ENCODE results near the gene MAPRE3. TPM values are rescaled to one million over a fixed set of nuclear protein-coding genes. Genes with fewer than 3 reads are reported as not detected.

The MAPRE3 gene
- total RNA-seq, 2 experiments from 2014 or later = 2.9 to 3.8 TPM

DNA sequence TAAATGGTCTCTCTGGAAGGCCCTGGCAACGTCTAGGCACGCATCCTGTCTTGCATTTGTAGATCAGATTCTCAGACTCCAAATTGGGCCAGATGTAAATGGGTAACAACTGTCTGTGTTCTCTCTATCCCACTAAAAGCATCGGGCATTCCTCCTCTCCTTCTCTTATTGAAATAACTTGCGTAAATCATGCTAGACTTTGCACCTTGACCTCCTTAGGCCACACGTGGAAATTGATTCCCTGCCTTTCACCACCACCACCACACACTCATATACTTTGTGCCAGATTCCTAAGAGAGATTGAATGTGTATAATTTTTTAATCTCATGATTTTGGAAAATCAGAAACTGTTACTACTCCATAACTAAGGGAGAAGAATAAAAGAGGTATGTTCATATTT is 21.3 kb downstream of the MAPRE3 start:
- no peaks in the 10 kb centered on the region for H3K36me3 Mint-ChIP-seq (ENCODE audit: low read depth)
- CTCF ChIA-PET = interaction anchor here (0.6 kb wide), 1 partner anchor 94 kb away, joined by 6 read pairs; no protein-coding TSS in a partner anchor
- H3K27ac Mint-ChIP-seq = no peak overlapping the region
- no peak for DNase-seq
- no peaks in the 10 kb centered on the region for H3K4me1 Mint-ChIP-seq (ENCODE audit: low read depth)
- no peaks in the 10 kb centered on the region for H3K9me3 Mint-ChIP-seq
- H3K27me3 Mint-ChIP-seq (ENCODE audit: low read depth) = no peaks in the 10 kb centered on the region
- H3K4me3 Mint-ChIP-seq = no peak overlapping the region
- intact Hi-C loops (cut with micrococcal nuclease) = no loop called here

DNA sequence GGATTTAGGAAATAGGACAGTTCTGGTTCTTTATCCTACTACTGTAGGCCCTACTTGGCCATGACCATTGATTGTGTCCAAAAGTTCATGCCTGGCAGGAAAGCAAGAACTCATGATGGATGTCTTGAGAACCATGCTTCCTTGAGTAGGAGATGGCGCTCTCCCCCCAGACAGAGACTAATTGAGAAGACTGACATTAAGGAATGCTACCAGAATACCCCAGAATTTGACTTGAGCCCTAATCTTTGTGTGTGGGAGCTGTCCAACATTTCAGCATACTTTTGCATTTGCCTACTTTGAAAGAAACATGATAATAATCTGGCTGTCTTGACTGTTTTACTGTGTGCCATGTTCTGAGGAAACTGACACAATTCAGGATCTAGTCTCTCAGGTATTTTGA is 23.3 kb downstream of the MAPRE3 start:
- CTCF ChIA-PET = interaction anchor here (1.3 to 2.8 kb wide), 4 partner anchors 23 to 148 kb away, joined by 4 to 14 read pairs (median 6); no protein-coding TSS in a partner anchor
- no peaks in the 10 kb centered on the region for H3K36me3 Mint-ChIP-seq (ENCODE audit: low read depth)
- no peak overlapping the region for H3K4me3 Mint-ChIP-seq
- H3K4me1 Mint-ChIP-seq (ENCODE audit: low read depth) = no peaks in the 10 kb centered on the region
- H3K9me3 Mint-ChIP-seq = no peaks in the 10 kb centered on the region
- H3K27me3 Mint-ChIP-seq (ENCODE audit: low read depth) = no peaks in the 10 kb centered on the region
- intact Hi-C loops (cut with micrococcal nuclease) = no loop called here
- DNase-seq = no peak
- H3K27ac Mint-ChIP-seq = no peak overlapping the region

DNA sequence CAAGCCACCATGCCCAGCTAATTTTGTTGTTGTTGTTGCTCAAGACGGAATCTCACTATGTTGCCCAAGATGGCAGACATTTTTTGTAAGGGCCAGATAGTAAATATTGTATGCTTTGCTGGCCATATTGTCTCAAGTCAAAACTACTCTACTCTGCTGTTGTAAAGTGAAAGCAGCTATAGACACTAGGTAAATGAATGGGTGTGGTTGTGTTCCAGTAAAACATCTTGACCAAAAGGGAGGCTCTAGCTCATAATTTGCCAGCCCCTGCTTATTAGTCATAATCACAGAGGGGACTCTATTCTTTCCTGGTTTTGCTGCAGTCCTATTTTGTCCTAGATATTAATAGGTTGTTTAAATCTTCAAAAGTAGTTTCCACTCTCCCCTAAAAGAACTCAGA is 24.5 kb downstream of the MAPRE3 start:
- no peak for DNase-seq
- Mint-ChIP-seq H3K4me3 (no peak overlapping the region), H3K27ac (no peak overlapping the region), H3K4me1 (ENCODE audit: low read depth) (no peaks in the 10 kb centered on the region), H3K27me3 (ENCODE audit: low read depth) (no peaks in the 10 kb centered on the region), H3K36me3 (ENCODE audit: low read depth) (no peaks in the 10 kb centered on the region), H3K9me3 (no peaks in the 10 kb centered on the region)
- intact Hi-C loops (cut with micrococcal nuclease) = no loop called here
- CTCF ChIA-PET = interaction anchor here (0.6 to 2.8 kb wide), 4 partner anchors 21 to 605 kb away, joined by 3 to 14 read pairs (median 5); no protein-coding TSS in a partner anchor

DNA sequence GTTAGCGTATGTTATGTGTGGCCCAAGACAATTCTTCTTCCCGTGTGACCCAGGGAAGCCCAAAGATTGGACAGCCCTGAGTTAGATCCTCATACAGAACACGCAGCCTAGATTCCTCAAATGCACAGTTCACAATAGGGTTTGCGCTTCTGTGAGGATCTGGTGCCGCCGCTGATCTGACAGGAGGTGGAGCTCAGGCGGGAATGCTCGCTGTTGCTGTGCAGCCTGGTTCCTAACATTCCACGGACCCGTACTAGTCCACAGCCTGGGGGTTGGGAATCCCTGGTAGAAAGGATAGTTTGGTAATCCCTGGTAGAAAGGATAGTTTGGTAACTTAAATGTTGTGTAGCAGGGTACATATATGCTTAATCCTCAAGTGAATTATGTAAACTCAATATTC is 27.0 kb downstream of the MAPRE3 start:
- Mint-ChIP-seq H3K9me3 (no peaks in the 10 kb centered on the region), H3K36me3 (ENCODE audit: low read depth) (no peaks in the 10 kb centered on the region), H3K27me3 (ENCODE audit: low read depth) (no peaks in the 10 kb centered on the region), H3K4me1 (ENCODE audit: low read depth) (no peaks in the 10 kb centered on the region), H3K4me3 (no peak overlapping the region), H3K27ac (no peak overlapping the region)
- no peak for DNase-seq
- CTCF ChIA-PET = interaction anchor here (0.6 kb wide), 1 partner anchor 17 kb away, joined by 3 read pairs; no protein-coding TSS in a partner anchor
- intact Hi-C loops (cut with micrococcal nuclease) = no loop called here

DNA sequence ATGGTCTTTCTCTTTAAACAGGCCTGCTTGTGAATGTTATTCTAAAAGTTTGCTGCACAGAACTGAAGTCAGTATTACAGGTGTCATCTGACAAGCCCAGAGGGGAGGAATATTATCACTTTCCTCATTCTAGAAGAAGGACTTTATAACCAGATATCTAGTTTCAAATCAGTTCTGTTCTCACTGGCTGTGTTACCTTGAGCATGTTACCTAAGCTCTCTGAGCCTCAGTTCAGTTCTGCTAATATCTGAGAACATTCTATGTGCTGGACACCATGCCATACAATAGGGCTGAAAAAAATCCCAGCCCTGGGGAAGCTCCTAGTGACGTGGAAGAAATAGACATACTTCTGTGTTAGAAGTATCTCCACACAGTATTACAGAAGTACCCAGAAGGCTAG is 27.9 kb downstream of the MAPRE3 start:
- no peaks in the 10 kb centered on the region for H3K9me3 Mint-ChIP-seq
- H3K4me3 Mint-ChIP-seq = no peak overlapping the region
- no peaks in the 10 kb centered on the region for H3K27me3 Mint-ChIP-seq (ENCODE audit: low read depth)
- intact Hi-C loops (cut with micrococcal nuclease) = no loop called here
- no peaks in the 10 kb centered on the region for H3K4me1 Mint-ChIP-seq (ENCODE audit: low read depth)
- no peak for DNase-seq
- CTCF ChIA-PET = no interaction called here
- H3K36me3 Mint-ChIP-seq (ENCODE audit: low read depth) = no peaks in the 10 kb centered on the region
- H3K27ac Mint-ChIP-seq = no peak overlapping the region

DNA sequence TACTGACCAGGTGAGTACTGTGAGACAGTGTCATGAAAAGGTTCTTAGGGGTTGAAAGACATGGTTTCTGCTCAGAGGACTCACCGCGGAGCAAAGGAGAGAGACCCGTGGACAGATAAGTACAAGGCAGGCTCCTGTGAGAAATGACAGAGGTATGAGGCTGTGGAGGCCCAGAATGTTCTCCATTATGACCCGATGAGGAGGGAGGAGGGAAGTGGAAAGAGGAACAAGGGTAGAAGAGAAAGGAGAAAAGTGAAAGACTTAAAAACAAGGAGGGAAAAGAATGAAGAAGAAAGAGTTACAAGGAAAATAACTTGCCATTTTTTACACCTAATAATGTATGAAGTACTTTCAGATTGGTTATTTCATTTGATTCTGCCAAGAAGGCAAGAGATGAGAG is 29.8 kb downstream of the MAPRE3 start:
- Mint-ChIP-seq H3K27me3 (ENCODE audit: low read depth) (no peaks in the 10 kb centered on the region), H3K27ac (no peak overlapping the region), H3K36me3 (ENCODE audit: low read depth) (no peaks in the 10 kb centered on the region), H3K4me3 (no peak overlapping the region), H3K4me1 (ENCODE audit: low read depth) (no peaks in the 10 kb centered on the region), H3K9me3 (no peaks in the 10 kb centered on the region)
- CTCF ChIA-PET = no interaction called here
- no peak for DNase-seq
- intact Hi-C loops (cut with micrococcal nuclease) = no loop called here

DNA sequence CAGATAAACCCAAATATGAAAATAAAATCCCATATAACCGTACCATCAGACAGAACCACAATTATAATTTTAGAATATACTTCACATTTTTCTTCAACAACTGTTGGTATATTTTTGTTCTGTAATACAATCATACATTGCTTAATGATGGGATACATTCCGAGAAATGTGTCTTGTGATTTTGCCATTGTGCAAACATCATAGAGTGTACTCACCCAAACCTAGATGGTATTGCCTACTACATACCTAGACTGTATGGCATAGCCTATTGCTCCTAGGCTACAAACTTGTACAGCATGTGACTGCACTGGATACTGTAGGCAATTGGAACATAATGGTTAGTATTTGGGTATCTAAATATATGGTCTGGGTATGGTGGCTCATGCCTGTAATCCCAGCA is 30.6 kb downstream of the MAPRE3 start:
- Mint-ChIP-seq H3K4me1 (ENCODE audit: low read depth) (no peaks in the 10 kb centered on the region), H3K4me3 (no peak overlapping the region), H3K27me3 (ENCODE audit: low read depth) (no peaks in the 10 kb centered on the region), H3K9me3 (no peaks in the 10 kb centered on the region), H3K36me3 (ENCODE audit: low read depth) (no peaks in the 10 kb centered on the region), H3K27ac (no peak overlapping the region)
- CTCF ChIA-PET = no interaction called here
- intact Hi-C loops (cut with micrococcal nuclease) = no loop called here
- no peak for DNase-seq

DNA sequence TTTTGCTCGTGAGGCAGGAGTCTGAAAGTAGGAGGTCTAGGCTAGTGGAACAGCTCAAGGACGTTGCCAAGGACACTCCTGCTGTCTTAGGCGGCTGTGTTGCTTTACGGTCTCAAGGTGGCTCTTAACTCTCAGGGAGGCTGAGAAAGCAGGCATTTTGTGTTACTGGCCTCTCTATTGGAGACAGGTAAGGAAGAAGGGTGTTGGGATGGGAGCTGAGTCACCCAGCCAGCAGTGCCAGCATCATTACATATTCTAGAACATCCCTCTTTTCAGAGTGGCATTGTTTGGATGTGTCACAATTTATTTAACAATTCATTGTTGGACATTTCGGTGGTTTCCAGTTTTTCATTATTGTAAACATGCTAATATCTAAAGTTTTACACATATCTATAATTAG is 31.5 kb downstream of the MAPRE3 start:
- Mint-ChIP-seq H3K9me3 (no peaks in the 10 kb centered on the region), H3K4me3 (no peak overlapping the region), H3K27ac (no peak overlapping the region), H3K4me1 (ENCODE audit: low read depth) (no peaks in the 10 kb centered on the region), H3K27me3 (ENCODE audit: low read depth) (no peaks in the 10 kb centered on the region), H3K36me3 (ENCODE audit: low read depth) (no peaks in the 10 kb centered on the region)
- no peak for DNase-seq
- CTCF ChIA-PET = no interaction called here
- intact Hi-C loops (cut with micrococcal nuclease) = no loop called here

DNA sequence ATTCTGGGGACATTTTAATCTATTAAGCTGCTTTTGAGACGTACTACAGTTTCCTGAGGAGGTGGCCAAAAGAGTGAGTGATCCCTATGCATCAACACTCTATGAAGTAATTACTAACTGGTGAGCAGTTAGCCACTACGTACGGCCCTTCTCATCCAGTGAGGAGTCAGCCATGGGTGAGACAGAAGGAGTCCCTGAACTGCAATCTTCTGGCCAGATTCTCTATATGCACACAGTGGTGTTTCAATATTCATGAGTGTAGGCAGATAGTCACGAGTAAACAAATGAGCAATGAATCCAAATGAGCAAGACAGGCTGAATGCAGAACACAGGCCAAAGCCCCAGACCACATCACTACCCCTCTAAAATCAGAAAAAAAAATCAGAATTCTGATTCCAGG is 32.6 kb downstream of the MAPRE3 start:
- CTCF ChIA-PET = interaction anchor here (0.6 to 1.5 kb wide), 3 partner anchors 157 to 276 kb away, joined by 3 to 4 read pairs (median 3); no protein-coding TSS in a partner anchor
- H3K9me3 Mint-ChIP-seq = no peaks in the 10 kb centered on the region
- no peaks in the 10 kb centered on the region for H3K27me3 Mint-ChIP-seq (ENCODE audit: low read depth)
- H3K36me3 Mint-ChIP-seq (ENCODE audit: low read depth) = no peaks in the 10 kb centered on the region
- no peak overlapping the region for H3K4me3 Mint-ChIP-seq
- DNase-seq = no peak
- intact Hi-C loops (cut with micrococcal nuclease) = no loop called here
- H3K4me1 Mint-ChIP-seq (ENCODE audit: low read depth) = no peaks in the 10 kb centered on the region
- H3K27ac Mint-ChIP-seq = no peak overlapping the region

DNA sequence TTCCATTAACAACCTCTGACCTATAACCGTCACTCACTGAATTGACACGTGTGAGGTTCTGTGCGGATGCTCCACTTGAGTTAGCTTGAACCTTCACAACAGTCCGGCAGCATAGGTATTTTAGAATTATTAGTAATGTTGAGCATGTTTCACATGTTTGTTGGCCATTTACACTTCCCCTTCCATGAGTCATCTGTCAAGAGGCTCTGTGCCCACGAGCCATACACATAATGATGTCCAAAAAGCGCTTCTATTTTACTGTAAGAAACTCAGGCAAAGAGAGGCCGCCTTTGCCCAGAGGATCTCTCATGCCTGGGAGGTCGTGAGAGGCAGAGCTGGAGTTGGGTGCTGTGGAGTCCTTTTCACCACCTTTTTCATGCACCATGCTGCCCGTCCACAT is 33.4 kb downstream of the MAPRE3 start:
- H3K4me3 Mint-ChIP-seq = no peak overlapping the region
- no peaks in the 10 kb centered on the region for H3K4me1 Mint-ChIP-seq (ENCODE audit: low read depth)
- H3K27me3 Mint-ChIP-seq (ENCODE audit: low read depth) = no peaks in the 10 kb centered on the region
- intact Hi-C loops (cut with micrococcal nuclease) = no loop called here
- H3K36me3 Mint-ChIP-seq (ENCODE audit: low read depth) = no peaks in the 10 kb centered on the region
- no peak for DNase-seq
- CTCF ChIA-PET = interaction anchor here (1.5 to 2.1 kb wide), 2 partner anchors 13 to 158 kb away, joined by 3 to 8 read pairs; no protein-coding TSS in a partner anchor
- H3K9me3 Mint-ChIP-seq = no peaks in the 10 kb centered on the region
- no peak overlapping the region for H3K27ac Mint-ChIP-seq

DNA sequence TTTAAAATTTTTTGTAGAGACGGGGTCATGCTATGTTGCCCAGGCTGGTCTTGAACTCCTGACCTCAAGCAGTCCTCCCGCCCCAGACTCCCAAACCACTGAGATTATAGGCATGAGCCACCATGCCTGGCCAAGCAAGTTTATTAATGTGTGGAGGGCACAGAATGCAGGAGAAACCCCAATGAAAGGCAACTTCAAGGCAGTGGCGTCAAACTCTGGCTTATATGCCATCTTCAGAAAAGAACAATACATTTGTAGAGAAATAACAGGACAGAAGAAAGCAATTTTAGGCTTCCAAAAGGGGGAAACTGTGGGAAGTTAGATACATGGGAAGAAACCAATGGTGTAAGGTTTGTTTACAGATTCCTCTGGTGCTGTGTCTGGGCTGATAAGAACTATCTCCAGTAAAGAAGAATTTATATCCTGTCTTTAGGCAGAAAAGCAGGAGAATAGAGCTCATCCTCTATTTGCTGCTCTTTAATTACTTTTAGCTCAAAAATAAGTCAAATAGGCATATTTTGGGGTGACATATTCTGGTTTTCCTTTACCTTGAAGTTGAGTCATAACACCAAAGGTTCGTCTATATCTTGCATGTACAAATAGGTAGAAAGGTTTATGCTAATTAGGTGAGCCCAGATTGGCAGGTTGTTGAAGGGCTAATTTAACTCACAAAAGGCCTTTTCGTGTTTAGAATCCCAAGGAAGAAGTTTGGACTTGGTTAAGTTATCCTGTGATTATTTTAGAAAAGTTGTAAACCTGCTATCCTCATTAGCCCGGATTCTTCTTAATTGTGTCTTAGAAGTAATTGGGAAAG is 36.4 kb downstream of the MAPRE3 start:
- intact Hi-C loops (cut with micrococcal nuclease) = no loop called here
- Mint-ChIP-seq H3K27me3 (ENCODE audit: low read depth) (no peaks in the 10 kb centered on the region), H3K4me3 (no peak overlapping the region), H3K27ac (no peak overlapping the region), H3K36me3 (ENCODE audit: low read depth) (no peaks in the 10 kb centered on the region), H3K9me3 (no peaks in the 10 kb centered on the region), H3K4me1 (ENCODE audit: low read depth) (peaks cover 2% of the 10 kb centered on the region)
- CTCF ChIA-PET = interaction anchor here (1.1 to 3.4 kb wide), 2 partner anchors 10 to 47 kb away, joined by 4 to 13 read pairs; no protein-coding TSS in a partner anchor
- no peak for DNase-seq

DNA sequence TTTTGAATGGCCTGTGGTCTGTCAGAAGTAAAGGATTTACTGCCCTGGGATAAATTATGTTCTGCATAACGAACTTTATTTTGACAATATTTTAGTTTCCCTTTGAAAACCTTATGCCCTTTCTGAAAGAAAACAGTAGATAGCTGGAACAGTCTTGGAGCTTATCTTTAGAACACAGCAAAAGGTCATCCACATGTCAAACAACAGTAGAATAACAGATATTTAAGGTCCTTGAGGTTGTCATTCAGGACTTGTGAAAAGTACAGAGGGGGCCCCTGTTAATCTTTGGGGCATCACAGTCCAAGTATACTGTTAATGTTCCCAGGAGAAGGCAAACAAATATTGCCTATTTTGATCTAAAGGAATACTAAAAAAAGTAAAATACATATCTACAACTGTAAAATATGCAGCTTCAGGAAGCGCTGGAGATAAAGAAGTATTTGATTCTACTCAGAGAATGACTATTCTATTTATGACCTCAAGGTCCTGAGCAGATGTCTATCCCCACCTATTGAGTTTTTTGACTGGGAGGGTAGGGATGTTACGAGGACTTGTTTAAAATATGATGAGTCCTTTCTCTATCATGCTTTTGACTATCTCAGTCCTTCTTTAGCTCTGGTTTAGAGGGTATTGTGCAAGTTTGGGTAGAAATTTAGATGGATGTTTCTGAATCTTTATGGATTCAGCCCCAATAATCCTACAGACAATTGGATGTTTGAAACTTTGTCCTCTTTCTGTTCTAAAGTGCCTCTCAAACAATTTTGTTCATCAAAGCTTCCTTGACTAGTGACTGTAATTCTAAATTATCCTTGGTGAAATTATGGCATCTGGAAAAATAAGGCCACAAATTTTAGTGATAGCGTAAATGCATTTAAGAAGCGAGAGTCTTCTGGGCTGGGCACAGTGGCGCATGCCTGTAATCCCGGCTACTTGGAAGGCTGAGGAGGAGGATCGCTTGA is 37.3 kb downstream of the MAPRE3 start:
- Mint-ChIP-seq H3K4me1 (ENCODE audit: low read depth) (peaks cover 2% of the 10 kb centered on the region), H3K4me3 (no peak overlapping the region), H3K9me3 (no peaks in the 10 kb centered on the region), H3K27ac (no peak overlapping the region), H3K27me3 (ENCODE audit: low read depth) (no peaks in the 10 kb centered on the region), H3K36me3 (ENCODE audit: low read depth) (no peaks in the 10 kb centered on the region)
- CTCF ChIA-PET = interaction anchor here (3.4 kb wide), 1 partner anchor 9 kb away, joined by 13 read pairs; no protein-coding TSS in a partner anchor
- DNase-seq = no peak
- intact Hi-C loops (cut with micrococcal nuclease) = no loop called here
